PC-9 (cell line): Measurements from ENCODE around the gene WFIKKN1.

Experiments
- CTCF ChIP-seq: fragments of 200-600 bp; sonication (generic); conservative IDR thresholded peaks from 2 replicates; pipeline ENCODE4 v1.6.1; 2017; ENCODE audit warnings: mixed run types, antibody characterized with exemption, mild to moderate bottlenecking, moderate library complexity
- EZH2 ChIP-seq: fragments of 200-600 bp; sonication (generic); IDR thresholded peaks from 2 replicates; pipeline ENCODE4 v1.8.0; 2017; ENCODE audit warnings: antibody characterized with exemption, low read depth

GRCh38 chr16:593406-593805, 37.4 kb upstream of the WFIKKN1 start:
- TF ChIP-seq CTCF = no peak
- TF ChIP-seq EZH2 = no peak
